Neural cell (in vitro differentiated cells): ENCODE measurements around the gene UNCX.

Source experiments
- EP300 ChIP-seq: fragments of 450-650 bp; conservative IDR thresholded peaks from 2 replicates; pipeline ENCODE4 v1.6.1; 2014; ENCODE audit warnings: antibody characterized with exemption, mild to moderate bottlenecking, moderate library complexity; ENCODE audit not compliant: poor library complexity, severe bottlenecking
- EZH2 ChIP-seq: fragments of 200-600, 300-800 bp; shearing (Covaris generic), sonication (generic); IDR thresholded peaks from 2 replicates; pipeline ENCODE4 v1.6.1; 2014; ENCODE audit warnings: antibody characterized with exemption, low read length, borderline replicate concordance, mild to moderate bottlenecking; ENCODE audit not compliant: insufficient read depth, poor library complexity, severe bottlenecking
- POLR2AphosphoS5 ChIP-seq: IDR thresholded peaks from 2 replicates; pipeline ENCODE4 v1.6.1; 2012
- REST ChIP-seq: IDR thresholded peaks from 2 replicates; pipeline ENCODE4 v1.6.1; 2012; ENCODE audit warnings: borderline replicate concordance
- TAF1 ChIP-seq: IDR thresholded peaks from 2 replicates; pipeline ENCODE4 v1.6.1; 2012; ENCODE audit warnings: low read depth
- TF ChIP-seq, protein P1 (sequence below): fragments of 450-650 bp; IDR thresholded peaks from 2 replicates; pipeline ENCODE4 v1.5.1; 2014; ENCODE audit warnings: antibody characterized with exemption, mild to moderate bottlenecking, moderate library complexity; ENCODE audit not compliant: poor library complexity, severe bottlenecking

DNA sequence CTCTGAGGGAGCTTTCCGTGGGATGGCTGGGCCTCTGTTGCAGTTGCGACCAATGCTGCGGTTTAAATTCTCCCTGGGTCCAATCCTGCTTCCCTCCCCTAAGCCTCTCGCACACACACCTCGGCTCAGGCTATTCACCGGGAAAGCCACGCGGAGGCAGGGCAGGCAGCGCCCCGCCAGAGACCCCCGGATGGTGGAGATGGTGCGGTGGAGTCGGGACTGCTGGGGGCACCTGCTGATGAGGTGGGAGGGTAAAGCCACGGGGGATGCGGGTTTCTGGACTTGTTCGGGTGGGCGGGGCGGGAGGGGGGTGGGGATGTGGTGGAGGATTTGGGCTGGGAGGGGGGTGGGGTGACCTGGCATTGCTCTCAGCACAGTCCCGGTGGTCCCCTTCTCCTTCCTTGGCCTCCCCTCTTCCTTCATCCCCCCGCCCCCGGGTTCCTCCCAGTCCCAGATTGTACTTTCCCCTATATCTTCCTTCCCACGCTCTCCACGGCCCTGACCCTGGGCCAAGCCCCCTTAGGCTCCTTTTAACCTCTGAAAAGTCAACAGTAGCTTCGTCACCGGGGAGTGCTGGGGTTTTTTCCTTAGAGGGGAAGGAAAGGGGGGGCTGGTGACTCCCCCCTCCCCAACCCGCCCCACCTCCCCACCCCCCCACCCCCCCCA, 16.4 kb downstream of the UNCX start:
- no peak for TF ChIP-seq REST
- TF ChIP-seq TAF1, result no peak
- TF ChIP-seq, protein P1, sequence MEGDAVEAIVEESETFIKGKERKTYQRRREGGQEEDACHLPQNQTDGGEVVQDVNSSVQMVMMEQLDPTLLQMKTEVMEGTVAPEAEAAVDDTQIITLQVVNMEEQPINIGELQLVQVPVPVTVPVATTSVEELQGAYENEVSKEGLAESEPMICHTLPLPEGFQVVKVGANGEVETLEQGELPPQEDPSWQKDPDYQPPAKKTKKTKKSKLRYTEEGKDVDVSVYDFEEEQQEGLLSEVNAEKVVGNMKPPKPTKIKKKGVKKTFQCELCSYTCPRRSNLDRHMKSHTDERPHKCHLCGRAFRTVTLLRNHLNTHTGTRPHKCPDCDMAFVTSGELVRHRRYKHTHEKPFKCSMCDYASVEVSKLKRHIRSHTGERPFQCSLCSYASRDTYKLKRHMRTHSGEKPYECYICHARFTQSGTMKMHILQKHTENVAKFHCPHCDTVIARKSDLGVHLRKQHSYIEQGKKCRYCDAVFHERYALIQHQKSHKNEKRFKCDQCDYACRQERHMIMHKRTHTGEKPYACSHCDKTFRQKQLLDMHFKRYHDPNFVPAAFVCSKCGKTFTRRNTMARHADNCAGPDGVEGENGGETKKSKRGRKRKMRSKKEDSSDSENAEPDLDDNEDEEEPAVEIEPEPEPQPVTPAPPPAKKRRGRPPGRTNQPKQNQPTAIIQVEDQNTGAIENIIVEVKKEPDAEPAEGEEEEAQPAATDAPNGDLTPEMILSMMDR, result no peak
- TF ChIP-seq EZH2, result no peak
- TF ChIP-seq POLR2AphosphoS5, result no peak
- no peak for TF ChIP-seq EP300
